Gastrocnemius medialis (tissue), 4 donors: Measurements from ENCODE around the gene GAS6. TPM values are rescaled to one million over a fixed set of nuclear protein-coding genes. Genes with fewer than 3 reads are reported as not detected.

Source experiments
- ATAC-seq, 2 donors: fragments of 150-250 bp; one replicate each; pipeline ENCODE4 v1.9.1; 2016
- DNase-seq, 2 donors: peaks; one replicate each; pipeline ENCODE4 v3.0.0-alpha.2; 2019
- H3K27ac ChIP-seq, 4 donors: fragments of 200-600 bp; sonication (generic); 1 replicate in 1 of 4; 2 replicates in 3 of 4; pipeline ENCODE4 v1.5.1; 2016 to 2018; ENCODE audit warnings: mild to moderate bottlenecking in 2 of 4, moderate library complexity in 1 of 4
- H3K27me3 ChIP-seq, 3 donors: fragments of 200-600 bp; sonication (generic) in 2 of 3; 1 replicate in 1 of 3; 2 replicates in 2 of 3; pipeline versions ENCODE4 v1.5.1 to v1.6.0; 2016 to 2019; ENCODE audit warnings: mild to moderate bottlenecking in 1 of 3, moderate library complexity in 1 of 3
- H3K36me3 ChIP-seq, 2 donors: fragments of 200-600 bp; sonication (generic) in 1 of 2; one replicate each; pipeline ENCODE4 v1.5.1; 2017 to 2018
- H3K4me1 ChIP-seq, 2 donors: fragments of 200-600 bp; sonication (generic) in 1 of 2; one replicate each; pipeline ENCODE4 v1.5.1; 2016 to 2017; ENCODE audit warnings: mild to moderate bottlenecking in 2 of 2
- H3K4me3 ChIP-seq, 4 donors: fragments of 200-600 bp; sonication (generic) in 3 of 4; 1 replicate in 1 of 4; 2 replicates in 3 of 4; pipeline ENCODE4 v1.5.1; 2016 to 2019; ENCODE audit warnings: mild to moderate bottlenecking in 2 of 4
- H3K9me3 ChIP-seq, 3 donors: fragments of 200-600 bp; sonication (generic) in 2 of 3; 1 replicate in 1 of 3; 2 replicates in 2 of 3; pipeline ENCODE4 v1.5.1; 2016 to 2019
- POLR2A ChIP-seq, 2 donors: fragments of 450-650 bp; IDR thresholded peaks; one replicate each; pipeline ENCODE4 v1.6.1; 2017; ENCODE audit warnings: antibody characterized with exemption in 2 of 2, mild to moderate bottlenecking in 2 of 2, moderate library complexity in 2 of 2
- in situ Hi-C, 4 donors: fragments of 200-750 bp; cut with MboI; loops; one replicate each; pipeline versions ENCODE4 v1.15.0 to v1.8.0; 2017; ENCODE audit warnings: low sequenced_read_pairs in 4 of 4
- intact Hi-C: fragments of 100-400 bp; cut with DNase I; formaldehyde crosslinking; loops from one replicate; pipeline ENCODE4 v1.15.1; 2023; ENCODE audit warnings: low total_unique reads
- total RNA-seq, 4 donors: library from RNA; depleted of rRNA; stranded (reverse); fragments of >200 nt; gene quantifications; one replicate each; pipeline versions ENCODE4 v1.1.0 to v1.2.3, GENCODE V29; 2016
- TF ChIP-seq, protein P1 (sequence below), 5 experiments: fragments of 450-650 bp in 3 of 5; fragments of 200-600 bp in 2 of 5; sonication (generic) in 2 of 5; IDR thresholded peaks in 4 of 5; conservative IDR thresholded peaks in 1 of 5; 1 replicate in 4 of 5; 2 replicates in 1 of 5; pipeline ENCODE4 v1.5.1; 2016 to 2019; ENCODE audit warnings: antibody characterized with exemption in 5 of 5, mild to moderate bottlenecking in 3 of 5, moderate library complexity in 3 of 5

The GAS6 gene
- total RNA-seq, 4 donors from 2014 or later = 68.6 to 122 (median 86.3) TPM

DNA sequence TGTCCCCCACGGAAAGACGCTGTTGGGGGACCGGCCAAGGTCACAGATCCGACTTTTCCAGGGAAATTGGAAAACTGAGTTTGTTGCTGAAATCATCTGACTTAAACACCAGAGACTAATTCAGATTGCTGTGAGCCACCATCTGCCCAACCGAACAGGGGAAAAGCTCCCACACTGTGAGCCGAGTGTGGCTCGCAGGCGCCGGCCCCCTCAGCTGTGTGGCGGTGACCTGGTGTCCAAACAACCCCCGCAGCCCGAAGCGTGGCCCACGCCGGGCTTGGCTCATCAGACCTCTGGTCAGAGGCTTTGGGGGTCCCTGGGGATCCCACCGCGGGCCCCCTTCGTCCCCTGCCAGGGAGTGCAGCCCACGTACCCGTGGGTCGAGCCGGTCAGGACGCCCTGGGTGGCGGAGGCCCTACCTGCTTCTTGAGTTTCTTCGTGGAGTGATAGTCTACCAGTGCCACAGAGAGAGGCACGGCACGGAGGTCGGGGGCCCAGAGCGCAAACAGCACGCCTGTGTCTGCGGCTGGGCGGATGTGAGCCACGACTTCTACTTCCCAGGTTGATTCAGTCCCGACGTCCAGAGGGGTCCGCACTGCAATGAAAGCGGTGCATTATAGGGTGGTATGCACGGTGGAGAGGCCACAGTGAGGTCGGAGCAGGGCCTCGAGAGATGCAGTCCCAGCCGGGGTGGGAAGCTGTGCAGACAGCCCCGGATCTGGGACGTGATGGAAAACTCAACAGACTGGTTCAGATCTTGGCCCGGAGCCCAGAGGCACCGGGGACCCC is 40.7 kb downstream of the GAS6 start:
- in situ Hi-C loops (loop anchor here in 1 of 4 donors (5.0 to 10.0 kb wide), 2 partner anchors 39 to 102 kb away; partner anchors contain the start of gene GAS6), intact Hi-C loops (loop anchor here (5.0 to 10.0 kb wide), 2 partner anchors 104 to 408 kb away; no protein-coding TSS in a partner anchor)
- H3K4me1 ChIP-seq = peaks cover 25 to 29% of the 10 kb centered on the region in 2 donors
- H3K36me3 ChIP-seq = peaks cover 0 to 28% of the 10 kb centered on the region in 2 donors
- no peak overlapping the region for H3K4me3 ChIP-seq
- DNase-seq (no peak), ATAC-seq (no peak)
- no peaks in the 10 kb centered on the region for H3K9me3 ChIP-seq
- peak overlapping the region; percentile 94 to 97 (median 96) for H3K27ac ChIP-seq
- H3K27me3 ChIP-seq = no peaks in the 10 kb centered on the region
- no peak for TF ChIP-seq POLR2A (IDR thresholded peaks at IDR 0.05)
- TF ChIP-seq, protein P1, sequence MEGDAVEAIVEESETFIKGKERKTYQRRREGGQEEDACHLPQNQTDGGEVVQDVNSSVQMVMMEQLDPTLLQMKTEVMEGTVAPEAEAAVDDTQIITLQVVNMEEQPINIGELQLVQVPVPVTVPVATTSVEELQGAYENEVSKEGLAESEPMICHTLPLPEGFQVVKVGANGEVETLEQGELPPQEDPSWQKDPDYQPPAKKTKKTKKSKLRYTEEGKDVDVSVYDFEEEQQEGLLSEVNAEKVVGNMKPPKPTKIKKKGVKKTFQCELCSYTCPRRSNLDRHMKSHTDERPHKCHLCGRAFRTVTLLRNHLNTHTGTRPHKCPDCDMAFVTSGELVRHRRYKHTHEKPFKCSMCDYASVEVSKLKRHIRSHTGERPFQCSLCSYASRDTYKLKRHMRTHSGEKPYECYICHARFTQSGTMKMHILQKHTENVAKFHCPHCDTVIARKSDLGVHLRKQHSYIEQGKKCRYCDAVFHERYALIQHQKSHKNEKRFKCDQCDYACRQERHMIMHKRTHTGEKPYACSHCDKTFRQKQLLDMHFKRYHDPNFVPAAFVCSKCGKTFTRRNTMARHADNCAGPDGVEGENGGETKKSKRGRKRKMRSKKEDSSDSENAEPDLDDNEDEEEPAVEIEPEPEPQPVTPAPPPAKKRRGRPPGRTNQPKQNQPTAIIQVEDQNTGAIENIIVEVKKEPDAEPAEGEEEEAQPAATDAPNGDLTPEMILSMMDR (IDR thresholded peaks at IDR 0.05 in 4 of 5, conservative IDR thresholded peaks at IDR 0.05 in 1 of 5) = no peak

DNA sequence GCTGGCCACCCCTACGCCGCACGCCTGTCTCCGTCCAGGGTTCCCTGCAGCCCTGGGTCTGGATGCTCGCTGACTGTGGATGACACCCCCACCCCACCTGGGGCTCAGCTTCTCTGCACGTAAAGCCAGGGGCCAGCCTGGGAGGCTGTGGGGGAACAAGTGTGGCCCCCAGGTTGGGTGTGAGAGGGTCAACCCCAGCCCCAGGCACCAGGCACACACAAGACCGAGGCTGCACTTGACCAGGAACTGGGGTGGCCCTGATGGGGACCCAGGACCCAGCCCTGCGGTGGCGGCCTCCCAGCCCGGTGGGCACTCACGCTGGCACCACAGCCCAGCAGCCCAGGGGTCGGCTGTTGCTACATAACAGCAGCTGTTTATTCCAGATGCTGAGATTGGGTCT is 41.6 kb downstream of the GAS6 start:
- peaks cover 0 to 19% of the 10 kb centered on the region in 2 donors for H3K36me3 ChIP-seq
- in situ Hi-C loops = loop anchor here in 1 of 4 donors (5.0 to 10.0 kb wide), 2 partner anchors 40 to 103 kb away; partner anchors contain the start of gene GAS6
- H3K27ac ChIP-seq = peak overlapping the region; percentile 94 to 97 (median 96)

DNA sequence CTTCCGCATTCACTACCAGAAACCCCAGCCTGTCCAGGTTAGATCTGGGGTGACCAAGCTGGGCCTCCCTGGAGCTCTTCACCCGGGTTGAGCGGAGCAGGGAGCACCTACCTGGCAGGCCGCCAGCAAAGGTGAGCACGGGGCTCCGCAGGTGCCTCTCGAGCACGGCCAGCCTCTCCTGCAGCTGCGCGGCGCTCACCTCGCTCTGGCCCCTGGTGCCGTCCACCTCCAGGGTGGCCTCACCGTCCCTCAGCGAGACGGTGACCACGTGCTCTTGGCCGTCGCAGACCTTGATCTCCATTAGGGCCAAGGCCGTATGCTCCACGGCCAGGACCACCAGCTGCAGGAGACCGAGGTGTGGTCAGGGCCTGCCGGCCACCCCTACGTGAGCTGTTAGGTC is 42.0 kb downstream of the GAS6 start:
- Histone ChIP-seq H3K27ac (peak overlapping the region; percentile 94 to 97 (median 96)), H3K36me3 (peaks cover 0 to 14% of the 10 kb centered on the region in 2 donors), H3K4me1 (peaks cover 33 to 34% of the 10 kb centered on the region in 2 donors), H3K27me3 (no peaks in the 10 kb centered on the region), H3K9me3 (no peaks in the 10 kb centered on the region), H3K4me3 (peak overlapping the region; percentile 35 to 44 (median 42))
- no peak for TF ChIP-seq POLR2A (IDR thresholded peaks at IDR 0.05)
- TF ChIP-seq, protein P1 (IDR thresholded peaks at IDR 0.05 in 4 of 5, conservative IDR thresholded peaks at IDR 0.05 in 1 of 5) = no peak
- no peak for ATAC-seq
- intact Hi-C loops (loop anchor here (1.0 to 10.0 kb wide), 4 partner anchors 15 to 407 kb away; no protein-coding TSS in a partner anchor), in situ Hi-C loops (loop anchor here in 1 of 4 donors (5.0 to 10.0 kb wide), 2 partner anchors 40 to 103 kb away; partner anchors contain the start of gene GAS6)
- DNase-seq = no peak

More for the DNA sequence above, 41.6 kb downstream of the GAS6 start:
- intact Hi-C loops = loop anchor here (5.0 to 10.0 kb wide), 2 partner anchors 105 to 407 kb away; no protein-coding TSS in a partner anchor
- Histone ChIP-seq H3K4me1 (peaks cover 33% of the 10 kb centered on the region in 2 donors), H3K27me3 (no peaks in the 10 kb centered on the region), H3K4me3 (no peak overlapping the region), H3K9me3 (no peaks in the 10 kb centered on the region)
- ATAC-seq = no peak
- DNase-seq = no peak
- TF ChIP-seq POLR2A (IDR thresholded peaks at IDR 0.05) = no peak
- TF ChIP-seq, protein P1 (IDR thresholded peaks at IDR 0.05 in 4 of 5, conservative IDR thresholded peaks at IDR 0.05 in 1 of 5) = no peak

DNA sequence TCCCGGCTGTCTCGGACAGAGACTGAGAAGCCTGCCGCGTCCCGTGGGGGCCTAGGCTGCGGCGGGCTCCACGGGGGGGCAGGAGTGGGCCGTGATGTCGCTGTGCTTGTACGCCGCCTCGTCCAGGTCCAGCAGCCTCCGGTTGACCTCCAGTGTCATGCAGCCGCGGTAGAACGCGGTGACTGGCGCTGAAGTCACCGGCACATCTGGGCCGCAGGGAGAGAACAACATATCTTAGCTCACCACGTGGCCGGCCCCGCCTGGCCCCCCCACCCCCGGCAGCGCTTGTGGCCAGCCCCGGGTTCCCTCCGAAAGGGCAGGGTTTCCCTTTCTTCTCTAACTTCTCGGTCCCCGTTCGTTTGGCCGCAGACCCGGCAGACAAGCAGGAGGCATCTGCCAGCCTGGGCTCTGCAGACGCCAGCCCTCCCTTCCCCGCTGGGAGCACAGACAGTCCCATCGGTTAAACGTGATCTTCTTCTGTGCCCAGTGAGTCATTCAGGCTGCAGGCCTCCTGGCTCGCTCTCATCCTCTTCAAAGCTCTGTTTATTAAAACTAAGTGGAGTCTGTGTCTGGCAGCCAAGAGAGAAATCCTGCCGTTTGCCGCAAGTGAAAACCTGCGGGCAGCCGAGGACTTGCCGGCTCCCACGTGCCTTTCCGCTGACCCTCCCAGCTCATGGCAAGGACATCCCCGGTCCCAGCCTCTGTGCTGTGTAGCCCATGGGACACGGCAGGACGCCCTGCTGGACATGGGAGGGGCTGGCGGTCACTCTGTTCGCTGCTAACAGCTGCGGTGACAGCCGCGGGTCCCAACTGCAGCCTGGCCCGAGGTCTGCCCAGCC is 42.8 kb downstream of the GAS6 start:
- Histone ChIP-seq H3K36me3 (peaks cover 0 to 11% of the 10 kb centered on the region in 2 donors), H3K27ac (peak overlapping the region; percentile 94 to 97 (median 96)), H3K27me3 (no peaks in the 10 kb centered on the region), H3K4me3 (peak overlapping the region; percentile 42 to 48 (median 44)), H3K9me3 (no peaks in the 10 kb centered on the region), H3K4me1 (peaks cover 33 to 39% of the 10 kb centered on the region in 2 donors)
- TF ChIP-seq, protein P1 (IDR thresholded peaks at IDR 0.05 in 4 of 5, conservative IDR thresholded peaks at IDR 0.05 in 1 of 5) = peak in 4 of 5 experiments; percentile 27 to 52 (median 51)
- TF ChIP-seq POLR2A (IDR thresholded peaks at IDR 0.05) = peak; percentile 43 to 49
- intact Hi-C loops = loop anchor here (1.0 to 10.0 kb wide), 5 partner anchors 16 to 406 kb away; no protein-coding TSS in a partner anchor
- DNase-seq (peak; percentile 95 to 96), ATAC-seq (peak; percentile 89 to 90)
- in situ Hi-C loops = loop anchor here in 1 of 4 donors (5.0 to 10.0 kb wide), 2 partner anchors 41 to 104 kb away; partner anchors contain the start of gene GAS6
